ENCODE data around the gene FAM210A.
"Not testable (repeated sequence)": the region's sequence is repeated elsewhere in the genome, so short reads cannot be mapped to it uniquely, and the experiment has no call there.

DNA sequence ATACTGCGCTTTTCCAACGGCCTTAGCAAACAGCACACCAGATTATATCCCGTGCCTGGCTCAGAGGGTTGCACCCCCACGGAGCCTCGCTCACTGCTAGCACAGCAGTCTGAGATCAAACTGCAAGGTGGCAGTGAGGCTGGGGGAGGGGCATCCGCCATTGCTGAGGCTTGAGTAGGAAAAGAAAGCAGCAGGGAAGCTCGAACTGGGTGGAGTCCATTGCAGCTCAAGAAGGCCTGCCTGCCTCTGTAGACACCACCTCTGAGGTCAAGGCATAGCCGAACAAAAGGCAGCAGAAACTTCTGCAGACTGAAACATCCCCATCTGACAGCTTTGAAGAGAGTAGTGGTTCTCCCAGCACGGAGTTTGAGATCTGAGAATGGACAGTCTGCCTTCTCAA is 36.3 kb downstream of the FAM210A start:
- not testable (repeated sequence) for TF ChIP-seq EP300, POLR2A (IDR thresholded peaks at IDR 0.05)
- TF ChIP-seq, protein P1, sequence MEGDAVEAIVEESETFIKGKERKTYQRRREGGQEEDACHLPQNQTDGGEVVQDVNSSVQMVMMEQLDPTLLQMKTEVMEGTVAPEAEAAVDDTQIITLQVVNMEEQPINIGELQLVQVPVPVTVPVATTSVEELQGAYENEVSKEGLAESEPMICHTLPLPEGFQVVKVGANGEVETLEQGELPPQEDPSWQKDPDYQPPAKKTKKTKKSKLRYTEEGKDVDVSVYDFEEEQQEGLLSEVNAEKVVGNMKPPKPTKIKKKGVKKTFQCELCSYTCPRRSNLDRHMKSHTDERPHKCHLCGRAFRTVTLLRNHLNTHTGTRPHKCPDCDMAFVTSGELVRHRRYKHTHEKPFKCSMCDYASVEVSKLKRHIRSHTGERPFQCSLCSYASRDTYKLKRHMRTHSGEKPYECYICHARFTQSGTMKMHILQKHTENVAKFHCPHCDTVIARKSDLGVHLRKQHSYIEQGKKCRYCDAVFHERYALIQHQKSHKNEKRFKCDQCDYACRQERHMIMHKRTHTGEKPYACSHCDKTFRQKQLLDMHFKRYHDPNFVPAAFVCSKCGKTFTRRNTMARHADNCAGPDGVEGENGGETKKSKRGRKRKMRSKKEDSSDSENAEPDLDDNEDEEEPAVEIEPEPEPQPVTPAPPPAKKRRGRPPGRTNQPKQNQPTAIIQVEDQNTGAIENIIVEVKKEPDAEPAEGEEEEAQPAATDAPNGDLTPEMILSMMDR (IDR thresholded peaks at IDR 0.05), result not testable (repeated sequence)
